RWPE2 (cell line): Measurements from ENCODE around the gene CCZ1B.
"Not testable (repeated sequence)": the region's sequence is repeated elsewhere in the genome, so short reads cannot be mapped to it uniquely, and the experiment has no call there.

Source experiments
- ATAC-seq: fragments of 200-7000 bp; cut with Tn5 transposase; 3 replicates; pipeline ENCODE4 v1.9.1; 2021; ENCODE audit warnings: low read depth
- DNase-seq: peaks from one replicate; pipeline ENCODE4 v3.0.0-alpha.2; 2020; ENCODE audit warnings: low spot score
- H3K27ac ChIP-seq: fragments of 450-650 bp; 2 replicates; pipeline ENCODE4 v1.5.1; 2017; ENCODE audit warnings: mild to moderate bottlenecking; ENCODE audit not compliant: poor library complexity, severe bottlenecking
- H3K27me3 ChIP-seq: fragments of 250-450 bp; sonication (Bioruptor Pico); 2 replicates; pipeline ENCODE4 v1.5.1; 2021; ENCODE audit warnings: mild to moderate bottlenecking, moderate library complexity; ENCODE audit not compliant: insufficient read depth, poor library complexity, severe bottlenecking
- H3K36me3 ChIP-seq: fragments of 250-450 bp; sonication (Bioruptor Pico); 2 replicates; pipeline ENCODE4 v1.5.1; 2020; ENCODE audit warnings: low read depth, mild to moderate bottlenecking, moderate library complexity
- H3K4me1 ChIP-seq: fragments of 250-450 bp; sonication (Bioruptor Pico); 2 replicates; pipeline ENCODE4 v1.5.1; 2021; ENCODE audit warnings: mild to moderate bottlenecking, moderate library complexity; ENCODE audit not compliant: insufficient read depth, poor library complexity, severe bottlenecking
- H3K4me3 ChIP-seq: fragments of 250-450 bp; sonication (Bioruptor Pico); 2 replicates; pipeline ENCODE4 v1.5.1; 2021; ENCODE audit warnings: mild to moderate bottlenecking, moderate library complexity; ENCODE audit not compliant: severe bottlenecking
- H3K9me3 ChIP-seq: fragments of 250-450 bp; sonication (Bioruptor Pico); 2 replicates; pipeline ENCODE4 v1.5.1; 2021; ENCODE audit warnings: mild to moderate bottlenecking, moderate library complexity; ENCODE audit not compliant: severe bottlenecking

The CCZ1B gene

GRCh38 chr7:6750173-6750572 lies 75.9 kb downstream of the CCZ1B start:
- not testable (repeated sequence) for ATAC-seq, DNase-seq

GRCh38 chr7:6749335-6749734 lies 76.7 kb downstream of the CCZ1B start:
- not testable (repeated sequence) for H3K27ac ChIP-seq

More at GRCh38 chr7:6750173-6750572, 75.9 kb downstream of the CCZ1B start:
- H3K27ac ChIP-seq, H3K4me1 ChIP-seq, H3K9me3 ChIP-seq, H3K36me3 ChIP-seq, H3K27me3 ChIP-seq, H3K4me3 ChIP-seq: not testable (repeated sequence)

More at GRCh38 chr7:6749335-6749734, 76.7 kb downstream of the CCZ1B start:
- ATAC-seq, H3K27me3 ChIP-seq, H3K36me3 ChIP-seq, DNase-seq, H3K4me3 ChIP-seq, H3K4me1 ChIP-seq, H3K9me3 ChIP-seq: not testable (repeated sequence)
